ENCODE results near the gene SRGN. TPM values are rescaled to one million over a fixed set of nuclear protein-coding genes. Genes with fewer than 3 reads are reported as not detected.

SRGN gene
- total and polyA plus RNA-seq, 2 of the 8 experiments (the other 6 are each of a cell fraction or from before 2014, with no cell fraction given) = 0.06 TPM; not detected in 1

DNA sequence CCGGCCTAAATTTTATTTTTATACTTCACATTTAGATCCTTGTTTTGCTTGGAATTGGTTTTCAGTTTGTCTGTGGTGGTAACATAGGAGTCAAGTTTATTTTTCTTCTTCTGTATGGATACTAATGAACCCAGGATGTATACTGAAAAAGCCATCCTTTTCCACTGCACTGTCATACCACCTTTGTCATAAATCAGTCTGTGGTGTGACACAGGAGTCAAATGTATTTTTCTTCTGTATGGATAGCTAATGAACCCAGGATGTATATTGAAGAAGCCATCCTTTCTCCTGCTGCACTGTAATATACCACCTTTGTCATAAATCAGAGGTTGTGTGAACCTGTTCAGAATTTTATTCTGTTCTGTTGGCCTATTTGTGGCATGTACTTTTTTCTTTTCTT is 57.4 kb downstream of the SRGN start:
- Histone ChIP-seq H4K5ac (ENCODE audit: insufficient read length, low read depth, low read length) (no peak overlapping the region), H3K14ac (ENCODE audit: insufficient read length) (no peak overlapping the region), H3K9ac (replicated peaks in 1 of 4; ENCODE audit: extremely low read depth in 1 of 4, low read depth in 3 of 4, low read length in 3 of 4) (no peak overlapping the region), H2AK5ac (ENCODE audit: low read depth, low read length) (no peak overlapping the region), H3K9me3 (ENCODE audit: insufficient read depth in 2 of 2, low read depth in 1 of 2, low read length in 1 of 2) (no peaks in the 10 kb centered on the region), H3K4ac (replicated peaks; ENCODE audit: insufficient read length, low read depth, low read length) (no peak overlapping the region), H3K4me3 (ENCODE audit: extremely low read depth in 1 of 4, insufficient read depth in 2 of 4, low read depth in 3 of 4, low read length in 4 of 4) (no peak overlapping the region), H2BK12ac (ENCODE audit: low read depth, low read length) (no peak overlapping the region), H2BK15ac (ENCODE audit: low read length) (no peak overlapping the region), H4K91ac (replicated peaks; ENCODE audit: insufficient read length, low read length) (no peak overlapping the region), H3K23me2 (ENCODE audit: low read depth, low read length) (no peaks in the 10 kb centered on the region), H2BK20ac (ENCODE audit: low read length) (no peak overlapping the region), H3K56ac (replicated peaks; ENCODE audit: insufficient read length, low read depth, low read length) (no peak overlapping the region), H2AFZ (ENCODE audit: low read length) (no peak overlapping the region), H4K8ac (ENCODE audit: extremely low read depth, insufficient read depth, low read length) (no peak overlapping the region), H3K79me1 (ENCODE audit: low read depth, low read length) (no peaks in the 10 kb centered on the region; the same call in 1 of the 2 replicates), H3K23ac (ENCODE audit: insufficient read length) (no peak overlapping the region), H3K4me2 (ENCODE audit: insufficient read depth in 1 of 2, low read depth in 2 of 2, low read length in 2 of 2) (no peak overlapping the region), H3K18ac (ENCODE audit: extremely low read depth, low read length) (no peak overlapping the region), H3K36me3 (ENCODE audit: control insufficient read depth in 2 of 4, insufficient read depth in 4 of 4, low read length in 3 of 4) (no peaks in the 10 kb centered on the region), H3K27me3 (replicated peaks in 1 of 4; ENCODE audit: control insufficient read depth in 3 of 4, extremely low read depth in 1 of 4, insufficient read depth in 3 of 4, low read length in 3 of 4) (no peaks in the 10 kb centered on the region), H2BK120ac (replicated peaks; ENCODE audit: low read depth, low read length) (no peak overlapping the region), H4K20me1 (replicated peaks in 1 of 2; ENCODE audit: control insufficient read depth in 1 of 2, insufficient read depth in 2 of 2, low read length in 2 of 2) (peaks cover 2 to 9% of the 10 kb centered on the region in 2 experiments), H3K79me2 (ENCODE audit: control insufficient read depth in 1 of 2, insufficient read depth in 2 of 2, low read length in 2 of 2) (peaks cover 0 to 36% of the 10 kb centered on the region in 2 experiments; a peak in 2 of 4 replicates), H2BK5ac (ENCODE audit: low read depth, low read length) (no peak overlapping the region), H3K27ac (ENCODE audit: low read depth, low read length) (no peak overlapping the region), H3K4me1 (replicated peaks in 1 of 4; ENCODE audit: control insufficient read depth in 3 of 4, insufficient read depth in 4 of 4, low read length in 3 of 4) (no peaks in the 10 kb centered on the region)
- DNase-seq (ENCODE audit: low read depth in 1 of 2, low spot score in 2 of 2) = no peak
- ChIA-PET POLR2A (ENCODE audit: partially characterized antibody) (no interaction called here), CTCF (ENCODE audit: partially characterized antibody) (interaction anchor here (0.7 kb wide), 1 partner anchor 1403 kb away, joined by 4 read pairs; no protein-coding TSS in a partner anchor)
- 90% methylated on average over 1 of the region's 1 CpG; no CpG with 5 or more reads in 1 of the 2 experiments for WGBS, 2 experiments (ENCODE audit: extremely low coverage in 1 of 2, insufficient coverage in 1 of 2, insufficient read length in 1 of 2, insufficient replicate concordance in 2 of 2, low coverage in 1 of 2, low lambda C conversion rate in 2 of 2, missing lambda C conversion rate in 1 of 2)
- no peak for FAIRE-seq
- TF ChIP-seq GTF2F1 (IDR thresholded peaks at IDR 0.05; ENCODE audit: borderline replicate concordance, low read depth, low read length) (no peak), FOSL1 (IDR thresholded peaks at IDR 0.05; ENCODE audit: insufficient read depth, low read depth, low read length) (no peak), TAF1 (IDR thresholded peaks at IDR 0.05; ENCODE audit: low read depth, low read length) (no peak), CREB1 (IDR thresholded peaks at IDR 0.05) (no peak), SP4 (IDR thresholded peaks at IDR 0.05; ENCODE audit: low read length) (no peak), SP1 (IDR thresholded peaks at IDR 0.05; ENCODE audit: low read depth, low read length) (no peak), RBBP5 (IDR thresholded peaks at IDR 0.05; ENCODE audit: borderline replicate concordance, low read depth, low read length) (no peak), SIRT6 (IDR thresholded peaks at IDR 0.05; ENCODE audit: low read length) (no peak), KDM4A (IDR thresholded peaks at IDR 0.05; ENCODE audit: low read depth, low read length, severe bottlenecking) (no peak)
- TF ChIP-seq, protein P1, sequence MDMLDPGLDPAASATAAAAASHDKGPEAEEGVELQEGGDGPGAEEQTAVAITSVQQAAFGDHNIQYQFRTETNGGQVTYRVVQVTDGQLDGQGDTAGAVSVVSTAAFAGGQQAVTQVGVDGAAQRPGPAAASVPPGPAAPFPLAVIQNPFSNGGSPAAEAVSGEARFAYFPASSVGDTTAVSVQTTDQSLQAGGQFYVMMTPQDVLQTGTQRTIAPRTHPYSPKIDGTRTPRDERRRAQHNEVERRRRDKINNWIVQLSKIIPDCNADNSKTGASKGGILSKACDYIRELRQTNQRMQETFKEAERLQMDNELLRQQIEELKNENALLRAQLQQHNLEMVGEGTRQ (IDR thresholded peaks at IDR 0.05; ENCODE audit: low read length) = no peak
- TF ChIP-seq, protein P2, sequence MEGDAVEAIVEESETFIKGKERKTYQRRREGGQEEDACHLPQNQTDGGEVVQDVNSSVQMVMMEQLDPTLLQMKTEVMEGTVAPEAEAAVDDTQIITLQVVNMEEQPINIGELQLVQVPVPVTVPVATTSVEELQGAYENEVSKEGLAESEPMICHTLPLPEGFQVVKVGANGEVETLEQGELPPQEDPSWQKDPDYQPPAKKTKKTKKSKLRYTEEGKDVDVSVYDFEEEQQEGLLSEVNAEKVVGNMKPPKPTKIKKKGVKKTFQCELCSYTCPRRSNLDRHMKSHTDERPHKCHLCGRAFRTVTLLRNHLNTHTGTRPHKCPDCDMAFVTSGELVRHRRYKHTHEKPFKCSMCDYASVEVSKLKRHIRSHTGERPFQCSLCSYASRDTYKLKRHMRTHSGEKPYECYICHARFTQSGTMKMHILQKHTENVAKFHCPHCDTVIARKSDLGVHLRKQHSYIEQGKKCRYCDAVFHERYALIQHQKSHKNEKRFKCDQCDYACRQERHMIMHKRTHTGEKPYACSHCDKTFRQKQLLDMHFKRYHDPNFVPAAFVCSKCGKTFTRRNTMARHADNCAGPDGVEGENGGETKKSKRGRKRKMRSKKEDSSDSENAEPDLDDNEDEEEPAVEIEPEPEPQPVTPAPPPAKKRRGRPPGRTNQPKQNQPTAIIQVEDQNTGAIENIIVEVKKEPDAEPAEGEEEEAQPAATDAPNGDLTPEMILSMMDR (IDR thresholded peaks at IDR 0.05; ENCODE audit: control extremely low read depth in 1 of 3, insufficient read depth in 1 of 3, low read depth in 1 of 3, low read length in 3 of 3) = no peak
